SK-N-SH treated with all-trans-retinoic acid at 6 μM for 48 hours (cell line): ENCODE measurements around the gene TNKS2.

Experiments
- ATAC-seq: fragments of 200-7000 bp; cut with Tn5 transposase; 3 replicates; pipeline ENCODE4 v1.9.1; 2020; ENCODE audit warnings: mild to moderate bottlenecking, moderate library complexity
- ARNTL ChIP-seq: fragments of 450-650 bp; formaldehyde crosslinking; IDR thresholded peaks from 2 replicates; pipeline ENCODE4 v1.5.0; 2020; ENCODE audit warnings: low read depth, mild to moderate bottlenecking, moderate library complexity, borderline replicate concordance
- BACH2 ChIP-seq: fragments of 250-450 bp; sonication (Bioruptor Pico); IDR thresholded peaks from 2 replicates; pipeline ENCODE4 v1.9.0; 2021; ENCODE audit warnings: mild to moderate bottlenecking, borderline replicate concordance
- CREB5 ChIP-seq: fragments of 250-450 bp; sonication (Bioruptor Pico); IDR thresholded peaks from 2 replicates; pipeline ENCODE4 v1.5.1; 2020; ENCODE audit warnings: low read depth, mild to moderate bottlenecking, moderate library complexity
- CSDC2 ChIP-seq: fragments of 250-450 bp; sonication (Bioruptor Pico); IDR thresholded peaks from 2 replicates; pipeline ENCODE4 v1.5.0; 2020; ENCODE audit warnings: mild to moderate bottlenecking, moderate library complexity
- ESRRG ChIP-seq: fragments of 250-450 bp; sonication (Bioruptor Pico); IDR thresholded peaks from 2 replicates; pipeline ENCODE4 v1.6.1; 2021; ENCODE audit warnings: mild to moderate bottlenecking
- GLIS3 ChIP-seq: fragments of 250-450 bp; sonication (Bioruptor Pico); IDR thresholded peaks from 2 replicates; pipeline ENCODE4 v1.5.0; 2020; ENCODE audit warnings: mild to moderate bottlenecking, moderate library complexity
- ISL1 ChIP-seq: fragments of 250-450 bp; sonication (Bioruptor Pico); IDR thresholded peaks from 2 replicates; pipeline ENCODE4 v2.1.2; 2022; ENCODE audit warnings: mild to moderate bottlenecking, moderate library complexity
- OSR1 ChIP-seq: fragments of 250-450 bp; sonication (Bioruptor Pico); IDR thresholded peaks from 2 replicates; pipeline ENCODE4 v1.8.0; 2022; ENCODE audit warnings: moderate library complexity, mild to moderate bottlenecking, inconsistent platforms
- PATZ1 ChIP-seq: fragments of 250-450 bp; sonication (Bioruptor Pico); IDR thresholded peaks from 2 replicates; pipeline ENCODE4 v1.8.0; 2020; ENCODE audit warnings: mild to moderate bottlenecking, moderate library complexity, borderline replicate concordance
- PPARA ChIP-seq: fragments of 250-450 bp; sonication (Bioruptor Pico); IDR thresholded peaks from 2 replicates; pipeline ENCODE4 v1.5.0; 2020; ENCODE audit warnings: mild to moderate bottlenecking, borderline replicate concordance
- SNAI2 ChIP-seq: fragments of 250-450 bp; sonication (Bioruptor Pico); IDR thresholded peaks from 2 replicates; pipeline ENCODE4 v1.5.0; 2020; ENCODE audit warnings: mild to moderate bottlenecking, moderate library complexity
- TCF4 ChIP-seq: fragments of 250-450 bp; sonication (Bioruptor Pico); IDR thresholded peaks from 2 replicates; pipeline ENCODE4 v1.8.0; 2021; ENCODE audit warnings: mild to moderate bottlenecking, moderate library complexity, borderline replicate concordance
- TOX ChIP-seq: fragments of 250-450 bp; sonication (Bioruptor Pico); IDR thresholded peaks from 2 replicates; pipeline ENCODE4 v1.8.0; 2021; ENCODE audit warnings: mild to moderate bottlenecking, moderate library complexity, borderline replicate concordance
- TSHZ2 ChIP-seq: fragments of 250-450 bp; sonication (Bioruptor Pico); IDR thresholded peaks from 2 replicates; pipeline ENCODE4 v1.5.0; 2020; ENCODE audit warnings: mild to moderate bottlenecking, moderate library complexity
- ZC3H10 ChIP-seq: fragments of 250-450 bp; sonication (Bioruptor Pico); IDR thresholded peaks from 2 replicates; pipeline ENCODE4 v1.5.1; 2021; ENCODE audit warnings: mild to moderate bottlenecking, moderate library complexity
- ZFP3 ChIP-seq: fragments of 250-450 bp; sonication (Bioruptor Pico); IDR thresholded peaks from 2 replicates; pipeline ENCODE4 v1.5.0; 2020; ENCODE audit warnings: mild to moderate bottlenecking, moderate library complexity
- ZNF565 ChIP-seq: fragments of 450-650 bp; formaldehyde crosslinking; conservative IDR thresholded peaks from 2 replicates; pipeline ENCODE4 v1.5.0; 2020; ENCODE audit warnings: low read depth, mild to moderate bottlenecking, moderate library complexity
- ZNF70 ChIP-seq: fragments of 450-650 bp; formaldehyde crosslinking; IDR thresholded peaks from 2 replicates; pipeline ENCODE4 v1.5.0; 2020; ENCODE audit warnings: mild to moderate bottlenecking, moderate library complexity
- ZNF8 ChIP-seq: fragments of 450-650 bp; formaldehyde crosslinking; IDR thresholded peaks from 2 replicates; pipeline ENCODE4 v1.5.0; 2020; ENCODE audit warnings: mild to moderate bottlenecking, moderate library complexity
- TF ChIP-seq, protein P1 (sequence below): fragments of 250-450 bp; sonication (Bioruptor Pico); IDR thresholded peaks from 2 replicates; pipeline ENCODE4 v1.5.1; 2021; ENCODE audit warnings: mild to moderate bottlenecking, moderate library complexity
- TF ChIP-seq, protein P2 (sequence below): fragments of 250-450 bp; sonication (Bioruptor Pico); IDR thresholded peaks from 2 replicates; pipeline ENCODE4 v1.8.0; 2021; ENCODE audit warnings: low read depth, mild to moderate bottlenecking, moderate library complexity, borderline replicate concordance

Gene TNKS2

DNA sequence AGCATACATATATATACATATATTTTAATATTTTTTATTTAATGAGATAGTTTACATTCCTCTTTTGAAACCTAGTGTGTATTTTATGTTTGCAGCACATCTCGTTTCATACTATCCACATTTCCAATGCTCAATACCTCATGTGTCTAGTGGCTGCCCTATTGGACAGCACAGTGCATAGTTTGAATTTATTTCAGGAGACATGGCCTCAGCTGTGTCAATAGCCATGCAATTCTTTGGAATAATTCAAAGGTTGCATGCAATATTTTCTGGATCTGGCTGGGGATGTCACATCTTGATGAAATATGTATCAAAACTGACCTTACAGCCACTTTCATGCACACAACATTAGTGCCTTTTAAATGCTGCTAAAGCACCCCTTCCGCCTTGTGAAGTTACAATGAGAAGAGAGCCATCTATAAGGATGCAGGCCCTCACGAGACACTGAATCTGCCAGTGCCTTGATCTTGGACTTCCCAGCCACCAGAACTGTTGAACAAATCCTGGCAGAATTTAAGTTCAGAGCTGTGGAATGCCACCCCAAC lies 98.1 kb downstream of the TNKS2 start:
- no peak for TF ChIP-seq OSR1 (CRISPR knock-in tag)
- TF ChIP-seq CREB5 (CRISPR knock-in tag) = no peak
- no peak for TF ChIP-seq ZC3H10 (CRISPR knock-in tag)
- TF ChIP-seq PATZ1 (CRISPR knock-in tag) = no peak
- no peak for TF ChIP-seq ZNF565
- no peak for TF ChIP-seq TSHZ2 (CRISPR knock-in tag)
- TF ChIP-seq, protein P1, sequence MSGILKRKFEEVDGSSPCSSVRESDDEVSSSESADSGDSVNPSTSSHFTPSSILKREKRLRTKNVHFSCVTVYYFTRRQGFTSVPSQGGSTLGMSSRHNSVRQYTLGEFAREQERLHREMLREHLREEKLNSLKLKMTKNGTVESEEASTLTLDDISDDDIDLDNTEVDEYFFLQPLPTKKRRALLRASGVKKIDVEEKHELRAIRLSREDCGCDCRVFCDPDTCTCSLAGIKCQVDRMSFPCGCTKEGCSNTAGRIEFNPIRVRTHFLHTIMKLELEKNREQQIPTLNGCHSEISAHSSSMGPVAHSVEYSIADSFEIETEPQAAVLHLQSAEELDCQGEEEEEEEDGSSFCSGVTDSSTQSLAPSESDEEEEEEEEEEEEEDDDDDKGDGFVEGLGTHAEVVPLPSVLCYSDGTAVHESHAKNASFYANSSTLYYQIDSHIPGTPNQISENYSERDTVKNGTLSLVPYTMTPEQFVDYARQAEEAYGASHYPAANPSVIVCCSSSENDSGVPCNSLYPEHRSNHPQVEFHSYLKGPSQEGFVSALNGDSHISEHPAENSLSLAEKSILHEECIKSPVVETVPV = no peak
- TF ChIP-seq CSDC2 = no peak
- TF ChIP-seq TOX = no peak
- TF ChIP-seq ARNTL (CRISPR knock-in tag) = no peak
- no peak for TF ChIP-seq GLIS3 (CRISPR knock-in tag)
- no peak for TF ChIP-seq ZFP3
- TF ChIP-seq BACH2 (CRISPR knock-in tag) = no peak
- TF ChIP-seq, protein P2, sequence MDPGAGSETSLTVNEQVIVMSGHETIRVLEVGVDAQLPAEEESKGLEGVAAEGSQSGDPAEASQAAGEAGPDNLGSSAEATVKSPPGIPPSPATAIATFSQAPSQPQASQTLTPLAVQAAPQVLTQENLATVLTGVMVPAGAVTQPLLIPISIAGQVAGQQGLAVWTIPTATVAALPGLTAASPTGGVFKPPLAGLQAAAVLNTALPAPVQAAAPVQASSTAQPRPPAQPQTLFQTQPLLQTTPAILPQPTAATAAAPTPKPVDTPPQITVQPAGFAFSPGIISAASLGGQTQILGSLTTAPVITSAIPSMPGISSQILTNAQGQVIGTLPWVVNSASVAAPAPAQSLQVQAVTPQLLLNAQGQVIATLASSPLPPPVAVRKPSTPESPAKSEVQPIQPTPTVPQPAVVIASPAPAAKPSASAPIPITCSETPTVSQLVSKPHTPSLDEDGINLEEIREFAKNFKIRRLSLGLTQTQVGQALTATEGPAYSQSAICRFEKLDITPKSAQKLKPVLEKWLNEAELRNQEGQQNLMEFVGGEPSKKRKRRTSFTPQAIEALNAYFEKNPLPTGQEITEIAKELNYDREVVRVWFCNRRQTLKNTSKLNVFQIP (CRISPR knock-in tag) = no peak
- TF ChIP-seq SNAI2 (CRISPR knock-in tag) = no peak
- TF ChIP-seq ISL1 (CRISPR knock-in tag) = no peak
- no peak for TF ChIP-seq ESRRG
- no peak for ATAC-seq

GRCh38 chr10:91897421-91897820 lies 99.2 kb downstream of the TNKS2 start:
- TF ChIP-seq GLIS3 (CRISPR knock-in tag) = no peak
- TF ChIP-seq ZNF565 = no peak
- no peak for TF ChIP-seq ZNF8 (CRISPR knock-in tag)
- TF ChIP-seq TCF4 (CRISPR knock-in tag) = no peak
- no peak for TF ChIP-seq PATZ1 (CRISPR knock-in tag)
- TF ChIP-seq ZFP3 = no peak
- TF ChIP-seq SNAI2 (CRISPR knock-in tag) = no peak
- no peak for TF ChIP-seq TSHZ2 (CRISPR knock-in tag)
- TF ChIP-seq ARNTL (CRISPR knock-in tag) = no peak
- TF ChIP-seq, protein P2 (CRISPR knock-in tag) = no peak
- TF ChIP-seq ZNF70 = no peak
- no peak for TF ChIP-seq PPARA (CRISPR knock-in tag)
- no peak for ATAC-seq
